T-helper 22 cell (primary cell): ENCODE data around the gene HNRNPH3.

Source experiments
- DNase-seq: peaks from one replicate; pipeline ENCODE4 v3.0.0-alpha.2; 2020; ENCODE audit warnings: low read depth

The HNRNPH3 gene

GRCh38 chr10:68330852-68331454, 911 bp upstream of the HNRNPH3 start:
- no peak for DNase-seq

GRCh38 chr10:68332259-68333057, 594 bp downstream of the HNRNPH3 start, which contains the start of gene PBLD:
Gene PBLD (minus strand): TSS chr10:68332928. CDS start chr10:68306844, 26,084 bp downstream.
- peak; percentile 34 for DNase-seq

GRCh38 chr10:68333058-68333395, 1.2 kb downstream of the HNRNPH3 start:
- no peak for DNase-seq

- DNase-seq, result no peak
Measured at GRCh38 chr10:68333440-68334431, 1.9 kb downstream of the HNRNPH3 start.

- no peak for DNase-seq
Measured at GRCh38 chr10:68334672-68335467, 3.0 kb downstream of the HNRNPH3 start.

- DNase-seq, result no peak
Measured at GRCh38 chr10:68336754-68337351, 5.0 kb downstream of the HNRNPH3 start.

GRCh38 chr10:68340358-68341080, 8.7 kb downstream of the HNRNPH3 start:
- DNase-seq, result no peak

- no peak for DNase-seq
Measured at GRCh38 chr10:68342909-68343516, 11.1 kb downstream of the HNRNPH3 start.

- no peak for DNase-seq
Measured at GRCh38 chr10:68345621-68346020, 13.8 kb downstream of the HNRNPH3 start.

GRCh38 chr10:68346774-68347173, 14.9 kb downstream of the HNRNPH3 start:
- DNase-seq, result no peak

- DNase-seq, result peak; percentile 18
Measured at GRCh38 chr10:68348265-68348741, 16.4 kb downstream of the HNRNPH3 start.

- no peak for DNase-seq
Measured at GRCh38 chr10:68353537-68353936, 21.7 kb downstream of the HNRNPH3 start.

- DNase-seq, result no peak
Measured at GRCh38 chr10:68359189-68359588, 27.3 kb downstream of the HNRNPH3 start.

- no peak for DNase-seq
Measured at GRCh38 chr10:68362590-68362989, 30.7 kb downstream of the HNRNPH3 start.

GRCh38 chr10:68364101-68364886, 32.4 kb downstream of the HNRNPH3 start:
- no peak for DNase-seq

- no peak for DNase-seq
Measured at GRCh38 chr10:68365611-68366010, 33.7 kb downstream of the HNRNPH3 start.

- no peak for DNase-seq
Measured at GRCh38 chr10:68366600-68366999, 34.7 kb downstream of the HNRNPH3 start.

GRCh38 chr10:68367121-68367520, 35.3 kb downstream of the HNRNPH3 start:
- no peak for DNase-seq

GRCh38 chr10:68371604-68372003, 39.7 kb downstream of the HNRNPH3 start:
- no peak for DNase-seq
